ENCODE measurements around the gene STK17A.

GRCh38 chr7:43552122-43552521 is 30.8 kb upstream of the STK17A start:
- TF ChIP-seq CTCF (conservative IDR thresholded peaks at IDR 0.05; ENCODE audit: low read length) (no peak), EZH2phosphoT487 (IDR thresholded peaks at IDR 0.05; ENCODE audit: borderline replicate concordance) (no peak)
